Neural cell (in vitro differentiated cells): ENCODE measurements around the gene C9orf78. TPM values are rescaled to one million over a fixed set of nuclear protein-coding genes. Genes with fewer than 3 reads are reported as not detected.
"Not testable (repeated sequence)": the region's sequence is repeated elsewhere in the genome, so short reads cannot be mapped to it uniquely, and the experiment has no call there.

Experiments used
- H2AFZ ChIP-seq: fragments of 200-600, 300-800 bp; sonication (generic), shearing (Covaris generic); 2 replicates; pipeline ENCODE4 v1.6.0; 2014; ENCODE audit warnings: low read depth, mild to moderate bottlenecking, antibody characterized with exemption, low read length, moderate library complexity
- H3F3A ChIP-seq: fragments of 200-600 bp; shearing (Covaris generic); 2 replicates; pipeline ENCODE4 v1.6.1; 2016; ENCODE audit warnings: mild to moderate bottlenecking, moderate library complexity, mixed read lengths, antibody characterized with exemption, low read length; ENCODE audit not compliant: insufficient read depth, poor library complexity, severe bottlenecking
- H3K27ac ChIP-seq: fragments of 200-600, 300-800 bp; sonication (generic), shearing (Covaris generic); 2 replicates; pipeline ENCODE4 v1.5.1; 2014; ENCODE audit warnings: mild to moderate bottlenecking, low read length, moderate library complexity
- H3K27me3 ChIP-seq: fragments of 300-800, 200-600 bp; sonication (generic), shearing (Covaris generic); 2 replicates; pipeline ENCODE4 v1.6.0; 2014; ENCODE audit warnings: mild to moderate bottlenecking, low read depth, low read length, moderate library complexity; ENCODE audit not compliant: insufficient read depth
- H3K36me3 ChIP-seq: fragments of 300-800, 200-600 bp; sonication (generic), shearing (Covaris generic); 2 replicates; pipeline ENCODE4 v1.5.1; 2014; ENCODE audit warnings: mild to moderate bottlenecking, antibody characterized with exemption, low read length, moderate library complexity; ENCODE audit not compliant: insufficient read depth
- H3K4me2 ChIP-seq: fragments of 300-800, 200-600 bp; sonication (generic), shearing (Covaris generic); 2 replicates; pipeline ENCODE4 v1.6.0; 2014; ENCODE audit warnings: mild to moderate bottlenecking, low read length
- H3K4me3 ChIP-seq: fragments of 300-800, 200-600 bp; sonication (generic), shearing (Covaris generic); 2 replicates; pipeline ENCODE4 v1.5.1; 2014; ENCODE audit warnings: mild to moderate bottlenecking, low read length, moderate library complexity
- H3K79me2 ChIP-seq: fragments of 200-600 bp; shearing (Covaris generic); replicated peaks from 2 replicates; pipeline ENCODE4 v1.6.0; 2014; ENCODE audit warnings: mild to moderate bottlenecking, low read length, moderate library complexity; ENCODE audit not compliant: insufficient read depth
- H3K9ac ChIP-seq: fragments of 300-800, 200-600 bp; sonication (generic), shearing (Covaris generic); 2 replicates; pipeline ENCODE4 v1.6.1; 2016; ENCODE audit warnings: mild to moderate bottlenecking, low read length, mixed read lengths
- H3K9me2 ChIP-seq: fragments of 200-600 bp; shearing (Covaris generic); 2 replicates; pipeline ENCODE4 v1.6.1; 2016; ENCODE audit warnings: mild to moderate bottlenecking, low read length, mixed read lengths; ENCODE audit not compliant: insufficient read depth
- H3K9me3 ChIP-seq: fragments of 200-600, 300-800 bp; sonication (generic), shearing (Covaris generic); 2 replicates; pipeline ENCODE4 v1.6.1; 2016; ENCODE audit warnings: mild to moderate bottlenecking, mixed run types, low read length, moderate library complexity, mixed read lengths
- H4K20me1 ChIP-seq: fragments of 200-600 bp; shearing (Covaris generic); 2 replicates; pipeline ENCODE4 v1.6.1; 2016; ENCODE audit warnings: mild to moderate bottlenecking, mixed run types; ENCODE audit not compliant: insufficient read depth
- EZH2 ChIP-seq: fragments of 200-600, 300-800 bp; shearing (Covaris generic), sonication (generic); IDR thresholded peaks from 2 replicates; pipeline ENCODE4 v1.6.1; 2014; ENCODE audit warnings: antibody characterized with exemption, low read length, borderline replicate concordance, mild to moderate bottlenecking; ENCODE audit not compliant: insufficient read depth, poor library complexity, severe bottlenecking
- MXI1 ChIP-seq: fragments of 450-650 bp; conservative IDR thresholded peaks from 2 replicates; pipeline ENCODE4 v1.6.1; 2014; ENCODE audit warnings: antibody characterized with exemption, mild to moderate bottlenecking; ENCODE audit not compliant: poor library complexity, severe bottlenecking
- POLR2AphosphoS5 ChIP-seq: IDR thresholded peaks from 2 replicates; pipeline ENCODE4 v1.6.1; 2012
- RAD21 ChIP-seq: fragments of 450-650 bp; conservative IDR thresholded peaks from 2 replicates; pipeline ENCODE4 v1.6.1; 2014; ENCODE audit warnings: antibody characterized with exemption, mild to moderate bottlenecking, moderate library complexity
- SMC3 ChIP-seq: fragments of 450-650 bp; conservative IDR thresholded peaks from 2 replicates; pipeline ENCODE4 v1.6.1; 2014; ENCODE audit warnings: antibody characterized with exemption, mild to moderate bottlenecking, moderate library complexity; ENCODE audit not compliant: poor library complexity
- polyA plus RNA-seq: library from polyadenylated mRNA; depleted of rRNA; stranded (reverse); fragments of >200 nt; gene quantifications from 2 replicates; pipeline ENCODE4 v1.2.3, GENCODE V29; 2014
- TF ChIP-seq, protein P1 (sequence below): IDR thresholded peaks from 2 replicates; pipeline ENCODE4 v1.6.1; 2012; ENCODE audit warnings: borderline replicate concordance
- TF ChIP-seq, protein P2 (sequence below): fragments of 450-650 bp; IDR thresholded peaks from 2 replicates; pipeline ENCODE4 v1.5.1; 2014; ENCODE audit warnings: antibody characterized with exemption, mild to moderate bottlenecking, moderate library complexity; ENCODE audit not compliant: poor library complexity, severe bottlenecking

The C9orf78 gene
- polyA plus RNA-seq, 1 donor from 2014 or later = 91.3 TPM

DNA sequence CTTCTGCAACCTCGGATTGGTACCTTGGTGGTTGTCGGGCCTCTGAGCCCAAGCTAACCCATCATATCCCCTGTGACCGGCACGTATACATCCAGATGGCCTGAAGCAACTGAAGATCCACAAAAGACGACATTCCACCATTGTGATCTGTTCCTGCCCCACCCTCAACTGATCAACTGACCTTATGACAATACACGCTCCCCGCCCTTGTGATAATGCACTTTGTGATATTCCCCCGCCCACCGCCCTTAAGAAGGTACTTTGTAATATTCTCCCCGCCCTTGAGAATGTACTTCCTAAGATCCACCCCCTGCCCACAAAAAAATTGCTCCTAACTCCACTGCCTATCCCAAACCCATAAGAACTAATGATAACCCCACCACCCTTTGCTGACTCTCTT lies 48.6 kb downstream of the C9orf78 start:
- no peak overlapping the region for H2AFZ ChIP-seq
- H3K9ac ChIP-seq = no peak overlapping the region
- no peaks in the 10 kb centered on the region for H3K36me3 ChIP-seq
- H3K27me3 ChIP-seq = no peaks in the 10 kb centered on the region
- no peaks in the 10 kb centered on the region for H3F3A ChIP-seq
- H3K9me2 ChIP-seq = no peaks in the 10 kb centered on the region
- TF ChIP-seq, protein P1, sequence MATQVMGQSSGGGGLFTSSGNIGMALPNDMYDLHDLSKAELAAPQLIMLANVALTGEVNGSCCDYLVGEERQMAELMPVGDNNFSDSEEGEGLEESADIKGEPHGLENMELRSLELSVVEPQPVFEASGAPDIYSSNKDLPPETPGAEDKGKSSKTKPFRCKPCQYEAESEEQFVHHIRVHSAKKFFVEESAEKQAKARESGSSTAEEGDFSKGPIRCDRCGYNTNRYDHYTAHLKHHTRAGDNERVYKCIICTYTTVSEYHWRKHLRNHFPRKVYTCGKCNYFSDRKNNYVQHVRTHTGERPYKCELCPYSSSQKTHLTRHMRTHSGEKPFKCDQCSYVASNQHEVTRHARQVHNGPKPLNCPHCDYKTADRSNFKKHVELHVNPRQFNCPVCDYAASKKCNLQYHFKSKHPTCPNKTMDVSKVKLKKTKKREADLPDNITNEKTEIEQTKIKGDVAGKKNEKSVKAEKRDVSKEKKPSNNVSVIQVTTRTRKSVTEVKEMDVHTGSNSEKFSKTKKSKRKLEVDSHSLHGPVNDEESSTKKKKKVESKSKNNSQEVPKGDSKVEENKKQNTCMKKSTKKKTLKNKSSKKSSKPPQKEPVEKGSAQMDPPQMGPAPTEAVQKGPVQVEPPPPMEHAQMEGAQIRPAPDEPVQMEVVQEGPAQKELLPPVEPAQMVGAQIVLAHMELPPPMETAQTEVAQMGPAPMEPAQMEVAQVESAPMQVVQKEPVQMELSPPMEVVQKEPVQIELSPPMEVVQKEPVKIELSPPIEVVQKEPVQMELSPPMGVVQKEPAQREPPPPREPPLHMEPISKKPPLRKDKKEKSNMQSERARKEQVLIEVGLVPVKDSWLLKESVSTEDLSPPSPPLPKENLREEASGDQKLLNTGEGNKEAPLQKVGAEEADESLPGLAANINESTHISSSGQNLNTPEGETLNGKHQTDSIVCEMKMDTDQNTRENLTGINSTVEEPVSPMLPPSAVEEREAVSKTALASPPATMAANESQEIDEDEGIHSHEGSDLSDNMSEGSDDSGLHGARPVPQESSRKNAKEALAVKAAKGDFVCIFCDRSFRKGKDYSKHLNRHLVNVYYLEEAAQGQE = no peak
- no peak for TF ChIP-seq RAD21
- no peak for TF ChIP-seq MXI1
- no peak for TF ChIP-seq SMC3
- TF ChIP-seq, protein P2, sequence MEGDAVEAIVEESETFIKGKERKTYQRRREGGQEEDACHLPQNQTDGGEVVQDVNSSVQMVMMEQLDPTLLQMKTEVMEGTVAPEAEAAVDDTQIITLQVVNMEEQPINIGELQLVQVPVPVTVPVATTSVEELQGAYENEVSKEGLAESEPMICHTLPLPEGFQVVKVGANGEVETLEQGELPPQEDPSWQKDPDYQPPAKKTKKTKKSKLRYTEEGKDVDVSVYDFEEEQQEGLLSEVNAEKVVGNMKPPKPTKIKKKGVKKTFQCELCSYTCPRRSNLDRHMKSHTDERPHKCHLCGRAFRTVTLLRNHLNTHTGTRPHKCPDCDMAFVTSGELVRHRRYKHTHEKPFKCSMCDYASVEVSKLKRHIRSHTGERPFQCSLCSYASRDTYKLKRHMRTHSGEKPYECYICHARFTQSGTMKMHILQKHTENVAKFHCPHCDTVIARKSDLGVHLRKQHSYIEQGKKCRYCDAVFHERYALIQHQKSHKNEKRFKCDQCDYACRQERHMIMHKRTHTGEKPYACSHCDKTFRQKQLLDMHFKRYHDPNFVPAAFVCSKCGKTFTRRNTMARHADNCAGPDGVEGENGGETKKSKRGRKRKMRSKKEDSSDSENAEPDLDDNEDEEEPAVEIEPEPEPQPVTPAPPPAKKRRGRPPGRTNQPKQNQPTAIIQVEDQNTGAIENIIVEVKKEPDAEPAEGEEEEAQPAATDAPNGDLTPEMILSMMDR = no peak
- no peak for TF ChIP-seq EZH2
- H3K27ac ChIP-seq = no peak overlapping the region
- H3K9me3 ChIP-seq = no peaks in the 10 kb centered on the region
- no peak overlapping the region for H3K4me3 ChIP-seq
- no peaks in the 10 kb centered on the region for H3K79me2 ChIP-seq
- no peak overlapping the region for H3K4me2 ChIP-seq
- H4K20me1 ChIP-seq = no peaks in the 10 kb centered on the region

DNA sequence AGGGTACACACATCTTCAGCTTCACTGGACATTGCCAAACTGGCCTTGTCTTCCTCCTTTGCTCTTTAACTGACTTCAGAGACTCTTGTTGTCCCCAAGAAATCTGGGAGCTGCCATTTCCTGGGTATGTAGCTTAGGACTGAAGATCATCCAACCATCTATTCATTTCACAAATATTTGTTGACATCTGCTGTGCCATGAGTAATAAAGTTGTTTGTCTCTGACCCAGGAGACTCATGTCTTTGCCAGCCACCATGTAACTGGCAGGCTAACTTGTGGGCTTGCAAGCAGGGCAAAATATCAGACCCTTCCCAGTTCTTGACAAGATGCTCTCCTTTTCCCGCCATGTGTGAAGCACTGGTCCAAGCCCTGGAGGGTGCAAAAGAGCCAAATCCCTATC lies 49.2 kb downstream of the C9orf78 start:
- no peaks in the 10 kb centered on the region for H3F3A ChIP-seq
- H3K4me3 ChIP-seq = no peak overlapping the region
- no peak overlapping the region for H3K9ac ChIP-seq
- H4K20me1 ChIP-seq = no peaks in the 10 kb centered on the region
- TF ChIP-seq SMC3 = no peak
- no peak for TF ChIP-seq RAD21
- TF ChIP-seq POLR2AphosphoS5 = no peak
- TF ChIP-seq, protein P1 = no peak
- no peaks in the 10 kb centered on the region for H3K27me3 ChIP-seq
- H3K27ac ChIP-seq = no peak overlapping the region
- no peaks in the 10 kb centered on the region for H3K79me2 ChIP-seq
- no peaks in the 10 kb centered on the region for H3K36me3 ChIP-seq
- H3K9me3 ChIP-seq = no peaks in the 10 kb centered on the region
- no peak overlapping the region for H2AFZ ChIP-seq
- H3K9me2 ChIP-seq = no peaks in the 10 kb centered on the region
- H3K4me2 ChIP-seq = no peak overlapping the region

DNA sequence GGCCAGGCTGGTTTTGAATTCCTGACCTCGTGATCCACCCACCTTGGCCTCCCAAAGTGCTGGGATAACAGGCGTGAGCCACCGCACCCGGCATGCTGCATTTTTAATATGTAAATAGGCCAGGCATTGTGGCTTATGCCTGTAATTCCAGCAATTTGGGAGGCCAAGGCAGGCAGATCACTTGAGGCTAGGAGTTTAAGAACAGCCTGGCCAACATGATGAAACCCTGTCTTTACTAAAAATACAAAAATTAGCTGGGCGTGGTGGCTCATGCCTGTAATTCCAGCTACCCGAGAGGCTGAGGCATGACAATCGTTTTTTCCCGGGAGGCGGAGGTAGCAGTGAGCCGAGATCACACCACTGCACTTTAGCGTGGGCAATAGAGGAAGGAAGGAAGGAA lies 50.1 kb downstream of the C9orf78 start:
- not testable (repeated sequence) for H3K9me3 ChIP-seq, H3K27ac ChIP-seq, H3F3A ChIP-seq, H3K36me3 ChIP-seq, H3K27me3 ChIP-seq, H3K9ac ChIP-seq, H4K20me1 ChIP-seq, H3K4me3 ChIP-seq, H3K79me2 ChIP-seq, H3K4me2 ChIP-seq, H3K9me2 ChIP-seq, H2AFZ ChIP-seq
